Right lobe of liver (tissue), 4 donors: ENCODE results near the gene ARL13B.

Experiments
- CTCF ChIP-seq, 4 donors: fragments of 200-600 bp in 3 of 4; fragments of 450-650 bp in 1 of 4; IDR thresholded peaks; one replicate each; pipeline versions ENCODE4 v1.5.1 to v1.8.0; 2016 to 2022; ENCODE audit warnings: antibody characterized with exemption in 4 of 4, mild to moderate bottlenecking in 2 of 4
- POLR2A ChIP-seq: fragments of 450-650 bp; IDR thresholded peaks from one replicate; pipeline ENCODE4 v1.6.1; 2017; ENCODE audit warnings: antibody characterized with exemption, mild to moderate bottlenecking
- donor health status: DM: no; HTN: no; CAD: no.
- donor health status: DM: no; HTN: no; CAD: no.
- donor health status: DM: no; HTN: yes; CAD: no.

- TF ChIP-seq CTCF (IDR thresholded peaks at IDR 0.05) (no peak), POLR2A (no peak)
These were observed 29.7 kb downstream of the ARL13B start for GRCh38 chr3:94009608-94010007.
